ENCODE results near the gene DESI2.
"Not testable (repeated sequence)": the region's sequence is repeated elsewhere in the genome, so short reads cannot be mapped to it uniquely, and the experiment has no call there.

The DESI2 gene

GRCh38 chr1:244654108-244655038, 1.4 kb downstream of the DESI2 start:
- no peak for DNase-seq (ENCODE audit: low read depth)

DNA sequence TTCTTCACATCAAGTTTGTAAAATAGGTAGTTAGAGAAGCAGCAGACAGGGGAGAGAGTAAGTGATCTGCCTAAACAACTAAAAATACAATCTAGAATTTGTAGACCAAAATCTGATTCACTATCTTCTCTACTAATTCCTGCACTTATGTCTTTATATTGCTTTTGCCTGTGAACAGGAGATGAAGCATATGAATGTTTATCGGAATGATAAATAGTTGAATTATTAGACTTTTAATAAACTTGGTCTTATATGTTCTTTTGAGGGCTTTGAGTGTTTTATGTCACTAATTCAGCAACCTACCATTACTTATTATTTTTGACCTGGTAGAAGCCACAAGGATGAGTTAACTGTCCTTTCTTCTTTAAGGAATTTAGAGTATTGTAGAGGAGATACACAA, 2.3 kb downstream of the DESI2 start:
- DNase-seq (ENCODE audit: low read depth): no peak

DNA sequence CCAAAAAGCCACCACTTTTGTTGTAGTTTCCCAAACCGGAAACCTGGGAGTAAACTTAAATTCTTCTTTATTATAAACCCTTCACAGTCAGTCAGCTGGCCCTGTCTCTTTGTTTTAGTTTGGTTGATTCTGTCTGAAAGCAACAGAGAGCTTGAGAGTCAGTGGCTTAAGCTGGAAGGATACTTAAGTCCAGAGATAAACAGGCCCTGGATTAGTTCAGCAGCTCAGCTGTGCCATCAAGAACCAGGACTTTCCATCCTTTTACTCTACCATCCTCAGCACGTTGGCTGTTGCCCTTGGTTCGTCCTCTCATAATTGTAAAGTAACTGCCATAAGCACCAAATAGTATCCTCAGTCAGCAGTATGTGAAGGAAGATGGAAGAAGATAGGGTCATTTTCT, 4.5 kb downstream of the DESI2 start:
- DNase-seq (ENCODE audit: low read depth): no peak

DNA sequence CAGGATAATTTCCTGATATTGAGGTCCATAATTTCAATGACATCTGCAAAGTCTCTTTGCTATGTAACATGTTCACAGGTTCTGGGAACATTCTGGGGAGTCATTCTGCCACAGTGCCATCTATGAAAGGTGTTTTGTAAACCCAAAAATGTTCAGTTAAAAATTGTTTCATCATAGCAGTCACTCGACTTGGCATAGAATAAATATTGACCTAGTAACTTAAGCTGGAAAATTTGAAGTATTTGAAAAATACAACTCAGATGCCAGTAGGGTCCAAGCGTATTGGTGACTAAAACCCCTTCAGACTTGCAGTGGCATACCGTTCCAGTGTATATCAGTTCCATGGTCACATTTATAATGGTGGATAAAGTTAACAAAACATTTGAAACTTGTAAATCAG, 6.8 kb downstream of the DESI2 start:
- no peak for DNase-seq (ENCODE audit: low read depth)

- no peak for DNase-seq (ENCODE audit: low read depth)
These were observed 7.7 kb downstream of the DESI2 start for GRCh38 chr1:244660595-244660994.

DNA sequence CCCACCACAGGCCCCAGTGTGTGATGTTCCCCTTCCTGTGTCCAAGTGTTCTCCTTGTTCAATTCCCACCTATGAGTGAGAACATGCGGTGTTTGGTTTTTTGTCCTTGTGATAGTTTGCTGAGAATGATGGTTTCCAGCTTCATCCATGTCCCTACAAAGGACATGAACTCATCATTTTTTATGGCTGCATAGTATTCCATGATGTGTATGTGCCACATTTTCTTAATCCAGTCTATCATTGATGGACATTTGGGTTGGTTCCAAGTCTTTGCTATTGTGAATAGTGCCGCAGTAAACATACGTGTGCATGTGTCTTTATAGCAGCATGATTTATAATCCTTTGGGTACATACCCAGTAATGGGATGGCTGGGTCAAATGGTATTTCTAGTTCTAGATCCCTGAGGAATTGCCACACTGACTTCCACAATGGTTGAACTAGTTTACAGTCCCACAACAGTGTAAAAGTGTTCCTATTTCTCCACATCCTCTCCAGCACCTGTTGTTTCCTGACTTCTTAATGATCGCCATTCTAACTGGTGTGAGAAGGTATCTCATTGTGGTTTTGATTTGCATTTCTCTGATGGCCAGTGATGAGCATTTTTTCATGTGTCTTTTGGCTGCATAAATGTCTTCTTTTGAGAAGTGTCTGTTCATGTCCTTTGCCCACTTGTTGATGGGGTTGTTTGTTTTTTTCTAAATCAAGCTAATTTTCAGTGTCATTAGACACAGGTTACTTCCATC, 8.8 kb downstream of the DESI2 start:
- DNase-seq (ENCODE audit: low read depth): not testable (repeated sequence)

GRCh38 chr1:244662599-244662998, 9.7 kb downstream of the DESI2 start:
- DNase-seq (ENCODE audit: low read depth): no peak

- no peak for DNase-seq (ENCODE audit: low read depth)
These were observed 11.4 kb downstream of the DESI2 start for GRCh38 chr1:244664353-244664752.

- DNase-seq (ENCODE audit: low read depth): no peak
These were observed 12.9 kb downstream of the DESI2 start for GRCh38 chr1:244665771-244666217.

- not testable (repeated sequence) for DNase-seq (ENCODE audit: low read depth)
These were observed 13.9 kb downstream of the DESI2 start for GRCh38 chr1:244666672-244667418.

DNA sequence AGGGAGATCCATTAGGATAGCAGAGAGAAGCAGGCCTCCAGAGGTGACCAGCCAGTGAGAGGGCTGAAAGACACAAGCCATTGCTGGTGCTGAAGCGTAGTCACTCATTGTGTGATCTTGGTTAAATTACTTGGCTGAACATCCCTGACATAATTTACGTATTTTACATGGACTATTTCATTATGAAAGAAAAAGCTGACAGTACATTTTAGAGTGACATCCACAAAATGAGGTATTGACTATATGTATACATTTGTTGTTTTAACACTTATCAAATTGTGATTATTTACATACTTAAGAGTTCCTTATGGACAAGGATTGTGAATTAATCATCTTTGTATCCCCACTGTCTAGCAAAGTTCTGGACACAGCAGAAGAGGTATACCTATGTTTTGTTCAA, 14.9 kb downstream of the DESI2 start:
- no peak for DNase-seq (ENCODE audit: low read depth)

GRCh38 chr1:244672946-244673682, 20.2 kb downstream of the DESI2 start:
- DNase-seq (ENCODE audit: low read depth): no peak

GRCh38 chr1:244674446-244674845, 21.5 kb downstream of the DESI2 start:
- DNase-seq (ENCODE audit: low read depth): no peak

GRCh38 chr1:244675167-244675566, 22.2 kb downstream of the DESI2 start:
- DNase-seq (ENCODE audit: low read depth): no peak

- DNase-seq (ENCODE audit: low read depth): no peak
These were observed 25.8 kb downstream of the DESI2 start for GRCh38 chr1:244678697-244679096.

- no peak for DNase-seq (ENCODE audit: low read depth)
These were observed 27.7 kb downstream of the DESI2 start for GRCh38 chr1:244680667-244681066.

- not testable (repeated sequence) for DNase-seq (ENCODE audit: low read depth)
These were observed 29.2 kb downstream of the DESI2 start for GRCh38 chr1:244682087-244682486.

DNA sequence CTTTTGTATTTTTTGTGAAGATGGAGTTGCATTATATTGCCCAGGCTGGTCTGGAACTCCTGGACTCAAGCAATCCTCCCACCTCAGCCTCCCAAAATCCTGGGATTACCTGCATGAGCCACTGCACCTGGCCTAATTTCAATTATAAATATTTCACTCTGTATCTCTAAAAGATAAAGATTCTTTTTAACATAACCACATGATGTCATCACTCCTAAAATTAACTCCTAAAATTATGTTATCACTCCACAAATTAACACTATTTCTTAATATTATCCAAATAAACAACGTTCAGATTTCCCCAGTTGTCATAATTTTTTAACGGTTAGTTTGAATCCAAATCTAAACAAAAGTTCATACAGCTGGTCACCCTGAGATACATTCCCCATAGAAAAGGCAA, 43.0 kb downstream of the DESI2 start:
- DNase-seq (ENCODE audit: low read depth): no peak

DNA sequence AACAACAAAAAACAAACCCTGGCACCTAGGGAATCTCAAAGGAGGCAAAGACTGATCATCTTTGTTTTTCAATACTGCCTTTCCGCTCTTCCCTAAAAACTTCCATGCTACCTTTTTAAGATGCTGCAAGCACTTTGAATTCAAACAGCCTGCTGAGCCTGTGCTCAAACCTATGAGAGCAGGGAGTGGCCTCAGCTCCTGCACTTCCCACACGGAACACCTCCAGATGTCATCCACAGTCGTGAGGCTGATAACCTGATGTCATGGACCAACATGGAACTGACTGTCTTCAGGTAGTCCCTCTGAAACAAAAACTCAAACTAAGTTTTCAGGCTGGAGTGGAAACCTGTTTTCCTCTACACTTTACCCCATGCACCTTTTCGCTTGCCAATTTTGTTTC, 46.8 kb downstream of the DESI2 start:
- no peak for DNase-seq (ENCODE audit: low read depth)

DNA sequence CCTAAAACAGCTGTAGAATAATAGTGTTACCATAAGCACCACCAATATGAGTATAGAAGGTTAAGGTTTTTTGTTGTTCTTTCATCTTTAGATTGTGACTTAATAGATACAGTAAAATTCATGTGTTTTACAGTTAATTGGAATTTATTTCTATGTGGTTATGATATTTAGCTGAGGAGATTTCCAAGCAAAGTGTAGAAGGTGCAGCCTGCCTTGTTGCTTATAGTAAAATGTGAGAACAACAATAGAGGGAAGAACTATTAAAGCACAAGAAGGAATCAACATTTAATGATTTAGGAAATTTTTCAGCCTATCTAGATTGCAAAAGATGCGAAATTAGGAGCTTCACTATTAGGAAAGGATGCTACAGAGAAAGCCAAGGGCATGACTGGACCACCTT, 47.9 kb downstream of the DESI2 start:
- no peak for DNase-seq (ENCODE audit: low read depth)

DNA sequence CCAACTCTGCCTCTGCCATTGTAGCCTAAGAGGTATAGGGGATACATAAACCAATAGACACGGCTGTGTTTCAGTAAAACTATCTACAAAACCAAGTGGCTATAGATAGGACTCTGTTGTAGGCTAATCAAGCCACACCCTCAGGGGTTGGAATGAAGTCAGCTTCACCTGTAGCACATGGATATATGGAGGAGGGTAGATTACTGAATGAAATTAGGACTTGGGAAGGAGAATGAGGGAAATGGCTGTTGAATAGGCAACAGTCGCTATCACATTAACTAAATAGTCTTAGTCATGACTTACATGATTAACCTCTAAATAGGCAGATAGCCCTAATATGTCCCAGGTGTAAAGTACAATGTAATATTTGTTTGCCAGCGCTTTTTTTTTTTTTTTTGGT, 49.7 kb downstream of the DESI2 start:
- DNase-seq (ENCODE audit: low read depth): no peak

- DNase-seq (ENCODE audit: low read depth): no peak
These were observed 51.2 kb downstream of the DESI2 start for GRCh38 chr1:244704107-244704506.
